Measurements from ENCODE around the gene PAK1.

The PAK1 gene

DNA sequence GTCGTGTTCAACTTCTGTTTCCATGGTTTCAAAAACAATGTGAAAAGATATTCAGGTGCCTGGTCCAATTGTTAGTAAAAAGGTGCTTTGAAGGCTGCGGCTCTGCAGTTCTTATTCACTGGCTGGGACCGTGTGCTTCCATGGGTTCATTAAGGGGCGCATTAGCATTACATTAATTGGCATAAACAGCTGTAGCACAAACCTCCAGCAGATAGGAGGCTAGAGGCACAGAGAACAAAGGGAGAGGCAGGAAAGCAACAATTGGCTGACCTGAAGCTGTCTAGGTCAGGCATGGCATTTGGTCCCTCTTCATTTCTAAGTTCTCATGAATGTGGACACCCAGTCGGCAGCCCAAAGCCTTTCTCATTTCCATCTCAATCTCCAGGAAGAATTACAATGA lies 16.6 kb downstream of the PAK1 start:
- TF ChIP-seq CTCF (IDR thresholded peaks at IDR 0.05) = no peak

DNA sequence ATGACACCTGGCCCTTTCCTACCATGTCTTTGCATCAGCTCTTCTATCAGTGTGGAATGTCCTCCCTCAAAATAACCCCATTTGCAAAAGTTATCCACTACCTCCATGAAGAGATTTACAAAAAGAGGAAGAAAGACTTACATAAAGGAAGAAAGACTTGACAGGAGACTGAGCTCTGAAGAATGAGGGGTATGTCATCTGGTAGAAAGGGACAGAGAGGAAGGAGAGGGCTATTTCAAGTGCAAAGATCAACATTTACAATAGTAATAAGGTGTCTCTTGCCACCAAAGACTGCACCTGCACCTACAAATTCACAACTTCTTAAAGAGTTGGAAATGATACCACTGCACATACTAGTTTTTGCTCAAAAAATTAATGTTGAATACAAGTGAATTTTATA lies 18.2 kb downstream of the PAK1 start:
- TF ChIP-seq CTCF (IDR thresholded peaks at IDR 0.05) = no peak

DNA sequence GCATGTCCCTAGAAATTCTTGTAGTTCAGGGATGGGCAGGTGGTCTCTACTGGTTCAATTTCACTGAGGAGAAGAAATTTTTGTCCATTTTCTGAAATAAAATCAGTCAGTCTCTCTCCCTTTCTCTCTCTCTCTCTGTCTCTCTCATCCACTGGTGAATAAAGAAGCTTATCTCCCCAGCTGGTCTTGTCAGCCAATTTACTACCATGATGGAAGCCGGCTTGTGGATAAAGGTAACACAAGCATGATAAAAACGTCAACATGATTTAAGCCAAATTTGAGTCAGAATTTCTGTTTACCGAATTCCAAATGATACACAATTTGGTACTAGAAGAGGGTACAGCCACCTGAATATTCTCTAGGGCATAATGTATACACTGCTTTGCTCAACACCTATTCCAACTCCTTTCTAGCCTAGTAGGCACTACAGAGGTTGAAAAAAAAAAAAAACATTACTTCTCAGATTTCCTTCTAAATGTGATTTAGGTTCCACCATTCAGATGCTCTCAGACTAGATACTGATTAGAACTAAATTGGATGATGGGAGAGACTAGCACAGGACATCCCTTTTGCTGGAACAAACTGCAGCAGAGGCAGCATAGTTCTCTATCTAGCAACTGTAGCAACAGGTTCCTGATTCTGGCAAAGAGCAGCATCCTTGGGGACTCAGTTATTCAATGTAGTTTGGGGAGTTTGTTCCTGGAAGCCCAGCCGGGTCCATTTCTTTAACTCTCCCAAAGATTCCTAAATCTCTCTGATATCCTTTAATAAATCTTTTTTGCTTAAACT lies 18.8 kb downstream of the PAK1 start:
- no peak for TF ChIP-seq CTCF (IDR thresholded peaks at IDR 0.05)

GRCh38 chr11:77450227-77450626 lies 23.7 kb downstream of the PAK1 start:
- no peak for TF ChIP-seq CTCF (IDR thresholded peaks at IDR 0.05)

DNA sequence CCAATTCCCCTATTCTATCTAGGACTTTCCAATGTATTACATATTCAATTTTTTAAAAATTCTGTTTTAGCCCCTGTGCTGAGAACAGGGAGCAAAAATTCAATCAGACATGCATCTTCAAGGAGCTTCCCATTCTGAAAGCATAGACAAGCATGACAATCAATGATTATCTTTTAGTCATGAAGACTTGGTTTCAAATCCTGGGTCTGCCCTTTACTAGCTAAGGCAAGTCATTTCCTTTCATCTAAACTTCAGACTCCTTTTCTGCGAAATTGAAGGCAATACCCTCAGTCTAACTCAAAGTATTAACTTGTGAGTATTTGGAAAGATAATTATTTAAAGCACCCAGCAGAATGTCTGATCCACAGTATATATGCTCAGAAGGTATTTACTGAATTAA lies 24.1 kb downstream of the PAK1 start:
- TF ChIP-seq CTCF (IDR thresholded peaks at IDR 0.05) = no peak

- no peak for TF ChIP-seq CTCF (IDR thresholded peaks at IDR 0.05)
Observed at GRCh38 chr11:77449060-77449521, 24.8 kb downstream of the PAK1 start.

GRCh38 chr11:77448269-77448668 lies 25.6 kb downstream of the PAK1 start:
- TF ChIP-seq CTCF (IDR thresholded peaks at IDR 0.05) = no peak
